Ectodermal cell (in vitro differentiated cells): ENCODE data around the gene ATP9A.

Experiments used
- H3K27ac ChIP-seq: 2 replicates; pipeline ENCODE4 v1.7.0; 2013; ENCODE audit warnings: mild to moderate bottlenecking, low read depth, low read length; ENCODE audit not compliant: insufficient read depth, poor library complexity, severe bottlenecking
- H3K27me3 ChIP-seq: 2 replicates; pipeline ENCODE4 v1.7.0; 2013; ENCODE audit warnings: mild to moderate bottlenecking, low read length; ENCODE audit not compliant: insufficient read depth, control insufficient read depth, poor library complexity, severe bottlenecking
- H3K36me3 ChIP-seq: one replicate; pipeline ENCODE4 v1.7.0; 2013; ENCODE audit warnings: low read length; ENCODE audit not compliant: control insufficient read depth, insufficient read depth
- H3K4me1 ChIP-seq: one replicate; pipeline ENCODE4 v1.7.0; 2013; ENCODE audit warnings: low read length; ENCODE audit not compliant: control insufficient read depth, insufficient read depth
- H3K4me3 ChIP-seq: 2 replicates; pipeline ENCODE4 v1.7.0; 2013; ENCODE audit warnings: low read depth, low read length, control low read depth; ENCODE audit not compliant: insufficient read depth
- H3K9me3 ChIP-seq: 2 replicates; pipeline ENCODE4 v1.7.0; 2013; ENCODE audit warnings: mild to moderate bottlenecking, low read length, moderate library complexity; ENCODE audit not compliant: control insufficient read depth
- WGBS, 2 experiments: methylation state at CpG; one replicate each; pipeline ENCODE4 v1.1.7; 2013; ENCODE audit warnings: missing lambda C conversion rate in 2 of 2; 5-methylcytosine and 5-hydroxymethylcytosine counted together

ATP9A gene

GRCh38 chr20:51583499-51583898, 184.7 kb downstream of the ATP9A start:
- Histone ChIP-seq H3K4me1 (no peaks in the 10 kb centered on the region), H3K27ac (no peak overlapping the region), H3K36me3 (no peaks in the 10 kb centered on the region), H3K4me3 (no peak overlapping the region), H3K9me3 (no peaks in the 10 kb centered on the region), H3K27me3 (no peaks in the 10 kb centered on the region)
- 93 to 95% methylated on average over 14 of the region's 14 CpGs for WGBS, 2 experiments

DNA sequence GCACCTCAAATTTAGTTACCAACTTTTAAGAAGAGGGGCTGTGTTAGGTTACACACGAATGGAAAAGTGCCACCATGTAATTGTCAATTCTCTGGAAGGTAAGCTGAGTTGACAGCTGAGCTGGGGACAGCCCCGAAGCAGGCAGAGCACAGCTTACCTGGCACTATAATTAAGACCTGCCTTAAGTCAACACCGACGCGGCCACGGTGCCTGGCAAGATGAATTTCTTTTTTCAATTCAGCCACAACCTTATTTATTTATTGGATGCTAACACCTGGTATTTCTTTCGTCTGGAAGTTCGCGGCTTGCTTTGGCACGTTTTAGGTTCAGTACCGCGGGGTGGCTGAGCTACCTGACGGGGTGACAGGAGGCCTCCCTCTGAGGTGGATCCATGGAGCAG, 185.1 kb downstream of the ATP9A start:
- Histone ChIP-seq H3K36me3 (no peaks in the 10 kb centered on the region), H3K4me3 (no peak overlapping the region), H3K27ac (no peak overlapping the region), H3K27me3 (no peaks in the 10 kb centered on the region), H3K4me1 (no peaks in the 10 kb centered on the region), H3K9me3 (no peaks in the 10 kb centered on the region)
- 95 to 96% methylated on average over 13 of the region's 13 CpGs for WGBS, 2 experiments

DNA sequence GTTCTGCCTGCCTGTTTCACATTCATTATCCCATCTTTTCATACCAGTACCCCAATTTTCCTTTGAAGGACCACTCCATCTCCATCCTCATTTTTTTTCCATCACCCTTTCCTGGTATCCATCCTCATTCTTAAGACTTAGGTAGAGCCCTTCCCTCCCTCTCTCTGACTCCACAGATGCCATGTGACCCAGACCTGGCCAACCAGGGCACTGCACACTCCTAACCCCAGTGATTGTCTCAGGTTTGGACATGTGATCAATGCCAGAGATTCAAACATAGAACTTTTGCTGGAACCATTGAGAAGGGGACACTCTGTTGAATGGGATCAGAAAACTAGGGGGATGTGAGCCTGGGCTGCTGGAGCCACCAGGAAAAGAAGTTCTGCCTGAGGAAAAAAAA, 186.6 kb downstream of the ATP9A start:
- H3K27ac ChIP-seq: no peak overlapping the region
- no peaks in the 10 kb centered on the region for H3K4me1 ChIP-seq
- H3K4me3 ChIP-seq: no peak overlapping the region
- no peaks in the 10 kb centered on the region for H3K36me3 ChIP-seq
- no peaks in the 10 kb centered on the region for H3K9me3 ChIP-seq
- H3K27me3 ChIP-seq: no peaks in the 10 kb centered on the region

DNA sequence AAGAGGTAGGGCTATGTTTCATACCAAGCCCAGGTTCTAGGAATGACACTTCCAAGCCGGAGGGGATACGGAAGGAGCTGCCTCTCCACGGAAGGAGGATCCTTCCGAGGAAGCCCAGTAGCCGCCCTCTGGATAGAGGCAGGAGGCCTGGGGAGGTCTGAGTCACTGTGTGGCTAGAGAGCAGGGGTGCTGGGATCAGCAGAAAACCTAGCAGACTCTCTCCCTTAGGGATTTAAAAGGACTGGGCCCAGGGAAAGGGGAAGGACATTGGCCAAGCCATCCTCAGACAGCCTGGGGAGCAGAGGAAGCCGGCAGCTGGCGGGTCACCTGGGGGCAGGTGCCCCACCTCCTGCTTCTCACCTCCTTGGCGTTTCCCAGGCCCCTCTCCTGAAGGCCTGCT, 189.1 kb downstream of the ATP9A start:
- 71 to 82% methylated on average over 8 of the region's 8 CpGs for WGBS, 2 experiments
- no peak overlapping the region for H3K27ac ChIP-seq
- H3K4me1 ChIP-seq: no peaks in the 10 kb centered on the region
- no peaks in the 10 kb centered on the region for H3K27me3 ChIP-seq
- no peaks in the 10 kb centered on the region for H3K9me3 ChIP-seq
- H3K4me3 ChIP-seq: no peak overlapping the region
- no peaks in the 10 kb centered on the region for H3K36me3 ChIP-seq

DNA sequence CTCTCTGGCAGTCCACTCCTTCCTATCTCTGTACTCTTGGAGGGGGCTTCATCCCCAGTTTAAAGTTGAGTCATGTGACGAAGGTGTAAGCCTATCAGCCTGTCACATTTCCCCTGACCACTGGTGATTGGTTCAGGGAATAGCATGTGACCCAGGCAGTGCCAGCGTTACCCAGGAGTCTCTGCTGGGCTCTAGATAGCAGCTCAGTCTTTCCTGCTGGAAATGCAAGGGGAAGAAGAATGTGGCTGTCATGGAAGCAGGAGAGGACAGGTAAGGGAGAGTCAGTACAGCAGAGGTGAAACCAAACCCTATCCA, 190.1 kb downstream of the ATP9A start:
- Histone ChIP-seq H3K9me3 (no peaks in the 10 kb centered on the region), H3K4me1 (no peaks in the 10 kb centered on the region), H3K4me3 (no peak overlapping the region), H3K36me3 (no peaks in the 10 kb centered on the region), H3K27ac (no peak overlapping the region), H3K27me3 (no peaks in the 10 kb centered on the region)
- 95 to 96% methylated on average over 2 of the region's 2 CpGs for WGBS, 2 experiments

DNA sequence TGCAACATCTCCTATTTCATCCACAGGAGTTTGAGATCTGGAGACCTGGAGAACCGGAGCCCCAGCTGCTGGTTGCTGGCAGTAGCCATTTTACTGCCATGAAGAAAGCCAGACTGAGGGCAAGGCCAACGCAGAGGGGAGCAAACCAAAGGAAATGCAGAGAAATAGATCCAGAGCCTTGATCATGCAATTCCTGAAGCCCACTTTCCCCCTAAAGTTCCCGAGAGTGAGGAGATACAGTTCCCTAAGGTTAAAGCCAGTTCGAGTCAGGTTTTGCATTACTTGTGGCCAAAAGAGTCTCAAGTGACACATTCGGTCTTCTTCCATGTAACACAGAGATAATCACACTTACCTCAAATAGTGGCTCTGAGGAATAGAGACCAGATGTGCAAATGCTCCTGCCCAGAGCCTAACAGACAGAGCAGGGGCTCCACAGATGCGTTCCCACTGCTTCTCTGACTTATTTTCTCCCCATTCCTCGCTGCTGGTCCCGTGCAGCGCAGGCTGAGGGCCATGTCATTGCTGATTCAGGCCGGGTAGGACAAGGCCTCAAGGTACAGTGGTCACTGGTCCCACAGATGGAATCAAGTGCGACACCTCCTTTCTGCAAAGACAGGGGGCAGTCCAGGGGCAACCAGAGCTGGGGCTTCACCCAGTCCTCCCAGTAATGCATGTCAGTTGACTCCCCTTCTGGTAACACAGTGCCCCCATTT, 190.6 kb downstream of the ATP9A start:
- no peaks in the 10 kb centered on the region for H3K9me3 ChIP-seq
- H3K27ac ChIP-seq: no peak overlapping the region
- H3K4me3 ChIP-seq: no peak overlapping the region
- no peaks in the 10 kb centered on the region for H3K36me3 ChIP-seq
- WGBS, 2 experiments: 94 to 95% methylated on average over 11 of the region's 11 CpGs
- no peaks in the 10 kb centered on the region for H3K27me3 ChIP-seq
- no peaks in the 10 kb centered on the region for H3K4me1 ChIP-seq

GRCh38 chr20:51575486-51575885, 192.7 kb downstream of the ATP9A start:
- Histone ChIP-seq H3K4me3 (no peak overlapping the region), H3K27ac (no peak overlapping the region), H3K4me1 (no peaks in the 10 kb centered on the region), H3K36me3 (no peaks in the 10 kb centered on the region), H3K27me3 (no peaks in the 10 kb centered on the region), H3K9me3 (no peaks in the 10 kb centered on the region)
- 95% methylated on average over 2 to 3 of the region's 3 CpGs for WGBS, 2 experiments

- H3K4me1 ChIP-seq: no peaks in the 10 kb centered on the region
- no peaks in the 10 kb centered on the region for H3K27me3 ChIP-seq
- no peaks in the 10 kb centered on the region for H3K36me3 ChIP-seq
- H3K4me3 ChIP-seq: no peak overlapping the region
- 95% methylated on average over 6 of the region's 6 CpGs for WGBS, 2 experiments
- no peak overlapping the region for H3K27ac ChIP-seq
- no peaks in the 10 kb centered on the region for H3K9me3 ChIP-seq
Measured at GRCh38 chr20:51574248-51575033, 193.7 kb downstream of the ATP9A start.

DNA sequence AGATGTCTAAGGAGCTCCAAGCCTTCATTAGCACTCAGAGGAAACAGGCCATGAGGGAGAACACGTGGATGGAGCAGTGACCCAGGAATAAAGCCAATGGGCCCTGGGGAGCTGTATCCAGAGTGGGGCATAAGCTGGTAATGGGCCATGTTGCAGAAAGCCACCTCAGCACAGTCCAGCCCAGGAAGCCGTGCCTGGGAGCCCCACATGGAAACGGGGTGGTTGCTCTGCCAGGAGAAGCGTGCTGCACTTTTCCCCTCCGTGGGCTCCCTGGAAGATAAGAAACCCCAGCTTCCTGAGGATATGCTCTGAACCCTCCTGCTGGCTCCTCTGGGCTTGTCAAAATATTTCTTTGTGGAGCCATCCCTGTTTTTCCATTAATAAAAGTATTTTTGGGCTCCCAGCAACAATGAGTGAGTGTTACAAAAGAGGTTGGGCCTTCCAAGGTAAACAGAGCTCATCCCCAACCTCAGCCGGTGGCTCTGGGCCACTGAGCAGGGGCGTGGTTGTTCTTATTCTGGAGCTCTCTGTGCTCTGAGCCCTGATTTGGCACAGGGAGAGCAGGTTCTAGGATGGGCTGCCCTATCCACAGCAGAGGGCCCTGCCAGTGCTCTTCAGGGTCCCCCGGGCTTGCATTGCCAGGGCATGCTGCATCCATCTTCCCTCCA, 194.5 kb downstream of the ATP9A start:
- Histone ChIP-seq H3K36me3 (no peaks in the 10 kb centered on the region), H3K27ac (no peak overlapping the region), H3K4me3 (no peak overlapping the region), H3K4me1 (no peaks in the 10 kb centered on the region), H3K9me3 (no peaks in the 10 kb centered on the region), H3K27me3 (no peaks in the 10 kb centered on the region)
- WGBS, 2 experiments: 91% methylated on average over 8 of the region's 8 CpGs

- Histone ChIP-seq H3K36me3 (no peaks in the 10 kb centered on the region), H3K4me1 (no peaks in the 10 kb centered on the region), H3K4me3 (no peak overlapping the region), H3K27ac (no peak overlapping the region), H3K9me3 (no peaks in the 10 kb centered on the region), H3K27me3 (no peaks in the 10 kb centered on the region)
- 96 to 98% methylated on average over 4 of the region's 4 CpGs for WGBS, 2 experiments
Measured at GRCh38 chr20:51571460-51571794, 196.8 kb downstream of the ATP9A start.
